ENCODE data around the gene MTCL1. TPM values are rescaled to one million over a fixed set of nuclear protein-coding genes. Genes with fewer than 3 reads are reported as not detected.

The MTCL1 gene
- total RNA-seq, 1 donor from 2014 or later, result 2.9 TPM

- H3K36me3 Mint-ChIP-seq (ENCODE audit: low read depth), result peaks cover 2% of the 10 kb centered on the region
- DNase-seq, result no peak
- TF ChIP-seq CTCF (IDR thresholded peaks at IDR 0.05), result no peak
- ChIA-PET POLR2A (no interaction called here), CTCF (no interaction called here)
- no peak overlapping the region for H3K4me3 Mint-ChIP-seq
- no peak overlapping the region for H3K27ac Mint-ChIP-seq
- peaks cover 3% of the 10 kb centered on the region for H3K27me3 Mint-ChIP-seq
- intact Hi-C loops (cut with micrococcal nuclease), result no loop called here
- ATAC-seq (ENCODE audit: low read depth), result no peak
- no peaks in the 10 kb centered on the region for H3K9me3 Mint-ChIP-seq
- H3K4me1 Mint-ChIP-seq, result no peaks in the 10 kb centered on the region
These were observed 95.5 kb downstream of the MTCL1 start for GRCh38 chr18:8800876-8801262.

GRCh38 chr18:8801263-8801901, 96.0 kb downstream of the MTCL1 start:
- ATAC-seq (ENCODE audit: low read depth) (no peak), DNase-seq (no peak)
- Mint-ChIP-seq H3K27me3 (no peaks in the 10 kb centered on the region), H3K4me1 (no peaks in the 10 kb centered on the region), H3K9me3 (no peaks in the 10 kb centered on the region), H3K27ac (no peak overlapping the region), H3K36me3 (ENCODE audit: low read depth) (peaks cover 2% of the 10 kb centered on the region), H3K4me3 (no peak overlapping the region)
- ChIA-PET POLR2A (no interaction called here), CTCF (interaction anchor here (1.2 kb wide), 1 partner anchor 105 kb away, joined by 3 read pairs; no protein-coding TSS in a partner anchor)
- intact Hi-C loops (cut with micrococcal nuclease), result no loop called here
- no peak for TF ChIP-seq CTCF (IDR thresholded peaks at IDR 0.05)

GRCh38 chr18:8802017-8802672, 96.8 kb downstream of the MTCL1 start:
- TF ChIP-seq CTCF (IDR thresholded peaks at IDR 0.05), result no peak
- intact Hi-C loops (cut with micrococcal nuclease), result no loop called here
- ATAC-seq (ENCODE audit: low read depth) (no peak), DNase-seq (no peak)
- no peaks in the 10 kb centered on the region for H3K9me3 Mint-ChIP-seq
- ChIA-PET CTCF (interaction anchor here (1.2 kb wide), 1 partner anchor 105 kb away, joined by 3 read pairs; no protein-coding TSS in a partner anchor), POLR2A (no interaction called here)
- no peak overlapping the region for H3K4me3 Mint-ChIP-seq
- no peak overlapping the region for H3K27ac Mint-ChIP-seq
- H3K4me1 Mint-ChIP-seq, result no peaks in the 10 kb centered on the region
- peaks cover 2% of the 10 kb centered on the region for H3K36me3 Mint-ChIP-seq (ENCODE audit: low read depth)
- H3K27me3 Mint-ChIP-seq, result no peaks in the 10 kb centered on the region

- no peaks in the 10 kb centered on the region for H3K4me1 Mint-ChIP-seq
- no peaks in the 10 kb centered on the region for H3K27me3 Mint-ChIP-seq
- no peak overlapping the region for H3K4me3 Mint-ChIP-seq
- no peak for ATAC-seq (ENCODE audit: low read depth)
- TF ChIP-seq CTCF (IDR thresholded peaks at IDR 0.05), result no peak
- no peaks in the 10 kb centered on the region for H3K9me3 Mint-ChIP-seq
- peaks cover 2% of the 10 kb centered on the region for H3K36me3 Mint-ChIP-seq (ENCODE audit: low read depth)
- ChIA-PET POLR2A (no interaction called here), CTCF (no interaction called here)
- no peak overlapping the region for H3K27ac Mint-ChIP-seq
- no peak for DNase-seq
- intact Hi-C loops (cut with micrococcal nuclease), result no loop called here
These were observed 97.9 kb downstream of the MTCL1 start for GRCh38 chr18:8803063-8803795.

GRCh38 chr18:8803957-8804356, 98.6 kb downstream of the MTCL1 start:
- Mint-ChIP-seq H3K36me3 (ENCODE audit: low read depth) (peaks cover 2% of the 10 kb centered on the region), H3K4me1 (no peaks in the 10 kb centered on the region), H3K27ac (no peak overlapping the region), H3K4me3 (no peak overlapping the region), H3K27me3 (no peaks in the 10 kb centered on the region), H3K9me3 (no peaks in the 10 kb centered on the region)
- no peak for TF ChIP-seq CTCF (IDR thresholded peaks at IDR 0.05)
- no peak for DNase-seq
- intact Hi-C loops (cut with micrococcal nuclease), result no loop called here
- CTCF ChIA-PET, result no interaction called here
- POLR2A ChIA-PET, result no interaction called here
- no peak for ATAC-seq (ENCODE audit: low read depth)
